Stomach (tissue), 4 donors: ENCODE measurements around the gene GKAP1.

Source experiments
- CTCF ChIP-seq, 7 experiments: fragments of 450-650 bp in 4 of 7; fragments of 200-600 bp in 3 of 7; sonication (generic) in 3 of 7; IDR thresholded peaks; one replicate each; pipeline ENCODE4 v1.5.1; 2016 to 2019; ENCODE audit warnings: antibody characterized with exemption in 7 of 7, control low read depth in 2 of 7, mild to moderate bottlenecking in 1 of 7
- EP300 ChIP-seq: sonication (generic); formaldehyde crosslinking; IDR thresholded peaks from one replicate; pipeline ENCODE4 v1.6.1; 2017; ENCODE audit warnings: antibody characterized with exemption
- POLR2A ChIP-seq, 4 donors: fragments of 450-650 bp; IDR thresholded peaks; one replicate each; pipeline ENCODE4 v1.6.1; 2016; ENCODE audit warnings: antibody characterized with exemption in 4 of 4, control low read depth in 2 of 4, mild to moderate bottlenecking in 1 of 4, moderate library complexity in 1 of 4

- TF ChIP-seq EP300 (no peak), CTCF (IDR thresholded peaks at IDR 0.05) (no peak), POLR2A (IDR thresholded peaks at IDR 0.05) (no peak)
Measured at GRCh38 chr9:83792746-83793145, 24.8 kb downstream of the GKAP1 start.
